ENCODE results near the gene PPL. TPM values are rescaled to one million over a fixed set of nuclear protein-coding genes. Genes with fewer than 3 reads are reported as not detected.

PPL gene
- total RNA-seq, 1 experiment from 2014 or later = 0.04 TPM

DNA sequence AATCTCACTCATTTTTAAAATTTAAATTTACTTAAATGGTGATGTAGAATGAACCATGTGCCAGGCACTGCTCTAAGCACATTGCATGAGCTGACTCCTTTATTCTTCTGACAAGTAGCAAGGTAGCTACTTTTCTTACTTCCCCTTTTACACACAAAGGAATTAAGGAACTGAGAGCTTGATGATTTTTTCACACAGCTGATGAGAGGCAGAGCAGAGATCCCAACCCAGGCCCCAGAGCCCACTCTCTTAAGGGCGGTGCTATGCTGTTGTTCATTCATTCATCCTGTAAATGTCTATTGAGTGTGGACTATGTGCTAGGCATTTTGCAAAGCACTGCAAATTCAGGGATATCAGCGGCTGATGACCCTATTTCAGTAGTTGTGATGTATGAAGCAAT lies 39.1 kb upstream of the PPL start:
- Histone ChIP-seq H3K4me3 (ENCODE audit: low read depth, low read length, poor library complexity, severe bottlenecking) (no peak overlapping the region), H3K4me1 (ENCODE audit: insufficient read depth, low read length, poor library complexity, severe bottlenecking) (no peaks in the 10 kb centered on the region), H3K9me3 (ENCODE audit: low read depth, low read length, poor library complexity, severe bottlenecking) (no peaks in the 10 kb centered on the region), H3K27me3 (replicated peaks; ENCODE audit: insufficient read depth, low read depth, low read length, poor library complexity) (peaks cover 7% of the 10 kb centered on the region), H3K27ac (ENCODE audit: low read depth, low read length, poor library complexity, severe bottlenecking) (no peak overlapping the region), H3K36me3 (ENCODE audit: insufficient read depth, low read length, poor library complexity, severe bottlenecking) (no peaks in the 10 kb centered on the region)
- intact Hi-C loops (cut with micrococcal nuclease; ENCODE audit: unreplicated experiment) = no loop called here
- no TSS peak for BruUV-seq (replicated peaks)
- DNase-seq (ENCODE audit: low spot score) = no peak
- TF ChIP-seq EZH2 (IDR thresholded peaks at IDR 0.05; ENCODE audit: borderline replicate concordance, low read depth, low read length, poor library complexity, severe bottlenecking) = no peak
- TF ChIP-seq, protein P1, sequence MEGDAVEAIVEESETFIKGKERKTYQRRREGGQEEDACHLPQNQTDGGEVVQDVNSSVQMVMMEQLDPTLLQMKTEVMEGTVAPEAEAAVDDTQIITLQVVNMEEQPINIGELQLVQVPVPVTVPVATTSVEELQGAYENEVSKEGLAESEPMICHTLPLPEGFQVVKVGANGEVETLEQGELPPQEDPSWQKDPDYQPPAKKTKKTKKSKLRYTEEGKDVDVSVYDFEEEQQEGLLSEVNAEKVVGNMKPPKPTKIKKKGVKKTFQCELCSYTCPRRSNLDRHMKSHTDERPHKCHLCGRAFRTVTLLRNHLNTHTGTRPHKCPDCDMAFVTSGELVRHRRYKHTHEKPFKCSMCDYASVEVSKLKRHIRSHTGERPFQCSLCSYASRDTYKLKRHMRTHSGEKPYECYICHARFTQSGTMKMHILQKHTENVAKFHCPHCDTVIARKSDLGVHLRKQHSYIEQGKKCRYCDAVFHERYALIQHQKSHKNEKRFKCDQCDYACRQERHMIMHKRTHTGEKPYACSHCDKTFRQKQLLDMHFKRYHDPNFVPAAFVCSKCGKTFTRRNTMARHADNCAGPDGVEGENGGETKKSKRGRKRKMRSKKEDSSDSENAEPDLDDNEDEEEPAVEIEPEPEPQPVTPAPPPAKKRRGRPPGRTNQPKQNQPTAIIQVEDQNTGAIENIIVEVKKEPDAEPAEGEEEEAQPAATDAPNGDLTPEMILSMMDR (conservative IDR thresholded peaks at IDR 0.05; ENCODE audit: low read depth, low read length) = no peak
- POLR2A ChIA-PET (ENCODE audit: low non-redundant PET) = no interaction called here
- CTCF ChIA-PET = no interaction called here

DNA sequence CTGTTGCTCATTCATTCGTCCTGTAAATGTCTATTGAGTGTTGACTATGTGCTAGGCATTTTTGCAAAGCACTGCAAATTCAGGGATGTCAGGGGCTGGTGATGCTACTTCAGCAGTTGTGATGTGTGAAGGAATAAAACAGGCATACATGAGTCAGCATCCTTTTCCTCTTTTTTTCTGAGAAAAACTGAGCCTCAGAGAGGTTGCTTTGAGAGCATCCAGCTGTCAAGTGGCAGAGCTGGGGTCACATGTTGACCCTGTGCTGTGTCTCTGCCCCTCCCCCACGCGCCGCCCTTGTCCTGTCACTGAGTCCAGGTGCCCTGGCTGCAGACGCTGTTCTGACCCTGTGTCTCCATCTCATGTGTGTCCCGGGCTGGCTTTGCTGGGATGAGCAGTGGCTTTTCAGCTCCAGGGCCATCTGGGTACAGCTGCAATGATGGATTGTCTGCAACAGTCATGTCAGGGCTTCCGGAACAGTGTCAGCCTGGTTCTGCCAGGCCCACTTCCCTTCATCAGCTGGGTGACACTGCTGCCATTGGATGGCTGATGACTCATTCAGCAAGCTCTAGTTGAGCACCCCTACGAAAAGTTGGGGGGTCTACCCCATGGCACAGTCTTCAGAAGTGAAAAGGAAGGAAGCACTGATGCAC lies 36.1 kb upstream of the PPL start:
- CTCF ChIA-PET = no interaction called here

DNA sequence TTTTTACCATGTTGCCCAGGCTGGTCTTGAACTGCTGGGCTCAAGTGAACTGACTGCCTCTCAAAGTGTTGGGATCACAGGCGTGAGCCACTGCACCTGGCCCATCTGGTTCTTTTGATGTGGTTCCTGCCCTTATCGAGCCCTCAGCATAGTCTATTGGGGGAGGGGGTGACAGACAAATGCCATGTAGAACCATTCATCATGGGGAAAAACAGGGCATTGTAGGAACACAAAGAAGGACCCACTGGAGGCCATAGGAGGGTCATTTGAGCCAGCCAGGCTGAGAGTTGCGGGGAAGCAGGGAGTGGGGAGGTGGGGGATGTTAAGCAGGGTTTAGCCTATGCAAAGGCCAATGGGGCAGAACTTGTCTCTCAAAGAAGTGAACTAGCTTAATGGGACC lies 33.1 kb upstream of the PPL start:
- BruUV-seq (replicated peaks) = no TSS peak
- no peak overlapping the region for H3K4me3 ChIP-seq (ENCODE audit: low read depth, low read length, poor library complexity, severe bottlenecking)
- POLR2A ChIA-PET (ENCODE audit: low non-redundant PET) = no interaction called here

More for the DNA sequence above, 36.1 kb upstream of the PPL start:
- no TSS peak for BruUV-seq (replicated peaks)
- H3K4me3 ChIP-seq (ENCODE audit: low read depth, low read length, poor library complexity, severe bottlenecking) = no peak overlapping the region
- H3K27ac ChIP-seq (ENCODE audit: low read depth, low read length, poor library complexity, severe bottlenecking) = no peak overlapping the region
- TF ChIP-seq EZH2 (IDR thresholded peaks at IDR 0.05; ENCODE audit: borderline replicate concordance, low read depth, low read length, poor library complexity, severe bottlenecking) = no peak
- TF ChIP-seq, protein P1 (conservative IDR thresholded peaks at IDR 0.05; ENCODE audit: low read depth, low read length) = no peak
- DNase-seq (ENCODE audit: low spot score) = no peak
- no peaks in the 10 kb centered on the region for H3K36me3 ChIP-seq (ENCODE audit: insufficient read depth, low read length, poor library complexity, severe bottlenecking)
- no peaks in the 10 kb centered on the region for H3K9me3 ChIP-seq (ENCODE audit: low read depth, low read length, poor library complexity, severe bottlenecking)
- intact Hi-C loops (cut with micrococcal nuclease; ENCODE audit: unreplicated experiment) = no loop called here
- POLR2A ChIA-PET (ENCODE audit: low non-redundant PET) = no interaction called here
- H3K27me3 ChIP-seq (replicated peaks; ENCODE audit: insufficient read depth, low read depth, low read length, poor library complexity) = peaks cover 7% of the 10 kb centered on the region
- no peaks in the 10 kb centered on the region for H3K4me1 ChIP-seq (ENCODE audit: insufficient read depth, low read length, poor library complexity, severe bottlenecking)

More for the DNA sequence above, 33.1 kb upstream of the PPL start:
- H3K27ac ChIP-seq (ENCODE audit: low read depth, low read length, poor library complexity, severe bottlenecking) = no peak overlapping the region
- CTCF ChIA-PET = no interaction called here
- TF ChIP-seq, protein P1 (conservative IDR thresholded peaks at IDR 0.05; ENCODE audit: low read depth, low read length) = no peak
- no peak for TF ChIP-seq EZH2 (IDR thresholded peaks at IDR 0.05; ENCODE audit: borderline replicate concordance, low read depth, low read length, poor library complexity, severe bottlenecking)
- H3K36me3 ChIP-seq (ENCODE audit: insufficient read depth, low read length, poor library complexity, severe bottlenecking) = no peaks in the 10 kb centered on the region
- peaks cover 7% of the 10 kb centered on the region for H3K27me3 ChIP-seq (replicated peaks; ENCODE audit: insufficient read depth, low read depth, low read length, poor library complexity)
- H3K4me1 ChIP-seq (ENCODE audit: insufficient read depth, low read length, poor library complexity, severe bottlenecking) = no peaks in the 10 kb centered on the region
- intact Hi-C loops (cut with micrococcal nuclease; ENCODE audit: unreplicated experiment) = no loop called here
- DNase-seq (ENCODE audit: low spot score) = no peak
- no peaks in the 10 kb centered on the region for H3K9me3 ChIP-seq (ENCODE audit: low read depth, low read length, poor library complexity, severe bottlenecking)
